HEK293 (cell line): ENCODE data around the gene JOSD2.
A peak's percentile ranks its signal among the peaks of the same experiment; 100 is the strongest.

ENCODE experiments used
- CTCF ChIA-PET: fragments of 350-600 bp; formaldehyde crosslinking; extraction: SDS; loops from one replicate; lab custom pipeline; 2021; ENCODE audit warnings: antibody characterized with exemption; lab: Yijun Ruan, JAX
- POLR2A ChIA-PET: fragments of 300-600 bp; formaldehyde crosslinking; extraction: SDS; loops from one replicate; lab custom pipeline; 2020; ENCODE audit warnings: antibody characterized with exemption, inconsistent platforms; lab: Yijun Ruan, JAX
- H3K27ac ChIP-seq: fragments of 200-500 bp; sonication (Bioruptor generic); 2 replicates; pipeline ENCODE4 v1.5.1; 2014; ENCODE audit warnings: low read depth, low read length, control low read depth, inconsistent platforms; ENCODE audit errors: extremely low read depth
- H3K36me3 ChIP-seq, 2 experiments: fragments of 200-500 bp in 1 of 2; sonication (Bioruptor generic) in 1 of 2; 1 replicate in 1 of 2; 2 replicates in 1 of 2; pipeline ENCODE4 v1.5.1; 2014 to 2017; ENCODE audit warnings: inconsistent platforms in 2 of 2, low read length in 2 of 2; ENCODE audit not compliant: control insufficient read depth in 2 of 2, insufficient read depth in 1 of 2
- H3K4me1 ChIP-seq: fragments of 200-500 bp; sonication (Bioruptor generic); 2 replicates; pipeline ENCODE4 v1.5.1; 2014; ENCODE audit warnings: mild to moderate bottlenecking, low read length, inconsistent platforms; ENCODE audit not compliant: control insufficient read depth, insufficient read depth
- H3K4me3 ChIP-seq: 2 replicates; pipeline ENCODE4 v1.5.1; 2011; ENCODE audit warnings: low read depth, mild to moderate bottlenecking, control low read depth, low read length, moderate library complexity
- H3K9me3 ChIP-seq: fragments of 200-500 bp; sonication (Bioruptor generic); 2 replicates; pipeline ENCODE4 v1.5.1; 2014; ENCODE audit warnings: low read depth, low read length, inconsistent platforms; ENCODE audit not compliant: control insufficient read depth, insufficient read depth
- EGR2 ChIP-seq: fragments of 450-650 bp; formaldehyde crosslinking; IDR thresholded peaks from 2 replicates; pipeline ENCODE4 v1.5.1; 2016; ENCODE audit warnings: low read depth, missing biosample characterization, missing genetic modification characterization
- GLIS1 ChIP-seq: fragments of 450-650 bp; formaldehyde crosslinking; IDR thresholded peaks from 2 replicates; pipeline ENCODE4 v1.5.1; 2016; ENCODE audit warnings: missing biosample characterization, missing genetic modification characterization
- KLF17 ChIP-seq: fragments of 450-650 bp; formaldehyde crosslinking; IDR thresholded peaks from 2 replicates; pipeline ENCODE4 v1.5.1; 2016; ENCODE audit warnings: missing biosample characterization, missing genetic modification characterization
- SP3 ChIP-seq: fragments of 450-650 bp; formaldehyde crosslinking; IDR thresholded peaks from 2 replicates; pipeline ENCODE4 v1.5.1; 2016; ENCODE audit warnings: missing biosample characterization, missing genetic modification characterization
- SP7 ChIP-seq: fragments of 450-650 bp; formaldehyde crosslinking; IDR thresholded peaks from 2 replicates; pipeline ENCODE4 v1.5.1; 2016; ENCODE audit warnings: missing biosample characterization, missing genetic modification characterization
- ZFHX2 ChIP-seq: fragments of 450-650 bp; formaldehyde crosslinking; conservative IDR thresholded peaks from 2 replicates; pipeline ENCODE4 v1.5.1; 2016; ENCODE audit warnings: missing biosample characterization, missing genetic modification characterization
- ZIC2 ChIP-seq: fragments of 450-650 bp; formaldehyde crosslinking; IDR thresholded peaks from 2 replicates; pipeline ENCODE4 v1.5.1; 2016; ENCODE audit warnings: missing biosample characterization, missing genetic modification characterization
- ZNF366 ChIP-seq: fragments of 450-650 bp; formaldehyde crosslinking; conservative IDR thresholded peaks from 2 replicates; pipeline ENCODE4 v1.5.1; 2016; ENCODE audit warnings: missing biosample characterization, missing genetic modification characterization
- ZNF394 ChIP-seq: fragments of 450-650 bp; formaldehyde crosslinking; IDR thresholded peaks from 2 replicates; pipeline ENCODE4 v1.5.1; 2016; ENCODE audit warnings: missing biosample characterization, missing genetic modification characterization, mild to moderate bottlenecking, moderate library complexity, borderline replicate concordance
- ZNF398 ChIP-seq: fragments of 450-650 bp; formaldehyde crosslinking; IDR thresholded peaks from 2 replicates; pipeline ENCODE4 v1.5.1; 2017; ENCODE audit warnings: missing biosample characterization, missing genetic modification characterization
- ZNF513 ChIP-seq: fragments of 450-650 bp; IDR thresholded peaks from 2 replicates; pipeline ENCODE4 v1.5.1; 2018; ENCODE audit warnings: missing biosample characterization, missing genetic modification characterization
- ZNF530 ChIP-seq: fragments of 450-650 bp; formaldehyde crosslinking; IDR thresholded peaks from 2 replicates; pipeline ENCODE4 v1.5.1; 2016; ENCODE audit warnings: low read depth, missing biosample characterization, missing genetic modification characterization
- ZNF600 ChIP-seq: fragments of 450-650 bp; formaldehyde crosslinking; IDR thresholded peaks from 2 replicates; pipeline ENCODE4 v1.5.1; 2016; ENCODE audit warnings: missing biosample characterization, missing genetic modification characterization
- ZNF660 ChIP-seq: fragments of 450-650 bp; IDR thresholded peaks from 2 replicates; pipeline ENCODE4 v1.5.1; 2018; ENCODE audit warnings: missing biosample characterization, mild to moderate bottlenecking, missing genetic modification characterization
- ZNF701 ChIP-seq: fragments of 450-650 bp; formaldehyde crosslinking; IDR thresholded peaks from 2 replicates; pipeline ENCODE4 v1.5.1; 2016; ENCODE audit warnings: missing biosample characterization, missing genetic modification characterization
- ZNF837 ChIP-seq: fragments of 450-650 bp; formaldehyde crosslinking; IDR thresholded peaks from 2 replicates; pipeline ENCODE4 v1.5.1; 2016; ENCODE audit warnings: missing biosample characterization, missing genetic modification characterization
- ZNF843 ChIP-seq: fragments of 450-650 bp; formaldehyde crosslinking; IDR thresholded peaks from 2 replicates; pipeline ENCODE4 v1.5.1; 2016; ENCODE audit warnings: missing biosample characterization, missing genetic modification characterization
- TF ChIP-seq, protein P1 (sequence below): fragments of 450-650 bp; formaldehyde crosslinking; IDR thresholded peaks from 2 replicates; pipeline ENCODE4 v1.5.1; 2016; ENCODE audit warnings: missing biosample characterization, missing genetic modification characterization
- TF ChIP-seq, protein P2 (sequence below): fragments of 450-650 bp; formaldehyde crosslinking; IDR thresholded peaks from 2 replicates; pipeline ENCODE4 v1.5.1; 2016; ENCODE audit warnings: missing biosample characterization, missing genetic modification characterization

The JOSD2 gene

GRCh38 chr19:50492303-50493052 is 18.5 kb downstream of the JOSD2 start:
- Histone ChIP-seq H3K27ac (no peak overlapping the region), H3K4me1 (no peaks in the 10 kb centered on the region), H3K36me3 (peaks cover 0 to 3% of the 10 kb centered on the region in 2 experiments; a peak in 1 of 3 replicates), H3K4me3 (no peak overlapping the region), H3K9me3 (no peaks in the 10 kb centered on the region)
- POLR2A ChIA-PET: no interaction called here
- TF ChIP-seq ZFHX2 (tag by site-specific recombination) (peak; percentile 74), ZNF366 (tag by site-specific recombination) (peak; percentile 77; the same call in 1 of the 2 replicates), ZNF660 (tag by site-specific recombination) (0 out of 2 replicates have a peak, but pooled peaks have one; percentile 63), EGR2 (tag by site-specific recombination) (peak; percentile 81; the same call in 1 of the 2 replicates), SP7 (tag by site-specific recombination) (peak; percentile 11; the same call in 1 of the 2 replicates), ZNF843 (tag by site-specific recombination) (no peak), GLIS1 (tag by site-specific recombination) (peak; percentile 76), SP3 (tag by site-specific recombination) (peak; percentile 45), ZNF394 (tag by site-specific recombination) (no peak), ZNF398 (peak; percentile 71; the same call in 1 of the 2 replicates), ZNF513 (tag by site-specific recombination) (peak; percentile 80), ZNF600 (tag by site-specific recombination) (0 out of 2 replicates have a peak, but pooled peaks have one; percentile 11), ZNF837 (tag by site-specific recombination) (no peak), KLF17 (peak; percentile 63), ZNF701 (tag by site-specific recombination) (no peak), ZIC2 (peak; percentile 45), ZNF530 (0 out of 2 replicates have a peak, but pooled peaks have one; percentile 25)
- TF ChIP-seq, protein P1, sequence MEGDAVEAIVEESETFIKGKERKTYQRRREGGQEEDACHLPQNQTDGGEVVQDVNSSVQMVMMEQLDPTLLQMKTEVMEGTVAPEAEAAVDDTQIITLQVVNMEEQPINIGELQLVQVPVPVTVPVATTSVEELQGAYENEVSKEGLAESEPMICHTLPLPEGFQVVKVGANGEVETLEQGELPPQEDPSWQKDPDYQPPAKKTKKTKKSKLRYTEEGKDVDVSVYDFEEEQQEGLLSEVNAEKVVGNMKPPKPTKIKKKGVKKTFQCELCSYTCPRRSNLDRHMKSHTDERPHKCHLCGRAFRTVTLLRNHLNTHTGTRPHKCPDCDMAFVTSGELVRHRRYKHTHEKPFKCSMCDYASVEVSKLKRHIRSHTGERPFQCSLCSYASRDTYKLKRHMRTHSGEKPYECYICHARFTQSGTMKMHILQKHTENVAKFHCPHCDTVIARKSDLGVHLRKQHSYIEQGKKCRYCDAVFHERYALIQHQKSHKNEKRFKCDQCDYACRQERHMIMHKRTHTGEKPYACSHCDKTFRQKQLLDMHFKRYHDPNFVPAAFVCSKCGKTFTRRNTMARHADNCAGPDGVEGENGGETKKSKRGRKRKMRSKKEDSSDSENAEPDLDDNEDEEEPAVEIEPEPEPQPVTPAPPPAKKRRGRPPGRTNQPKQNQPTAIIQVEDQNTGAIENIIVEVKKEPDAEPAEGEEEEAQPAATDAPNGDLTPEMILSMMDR (tag by site-specific recombination): peak; percentile 46; the same call in 1 of the 2 replicates
- TF ChIP-seq, protein P2, sequence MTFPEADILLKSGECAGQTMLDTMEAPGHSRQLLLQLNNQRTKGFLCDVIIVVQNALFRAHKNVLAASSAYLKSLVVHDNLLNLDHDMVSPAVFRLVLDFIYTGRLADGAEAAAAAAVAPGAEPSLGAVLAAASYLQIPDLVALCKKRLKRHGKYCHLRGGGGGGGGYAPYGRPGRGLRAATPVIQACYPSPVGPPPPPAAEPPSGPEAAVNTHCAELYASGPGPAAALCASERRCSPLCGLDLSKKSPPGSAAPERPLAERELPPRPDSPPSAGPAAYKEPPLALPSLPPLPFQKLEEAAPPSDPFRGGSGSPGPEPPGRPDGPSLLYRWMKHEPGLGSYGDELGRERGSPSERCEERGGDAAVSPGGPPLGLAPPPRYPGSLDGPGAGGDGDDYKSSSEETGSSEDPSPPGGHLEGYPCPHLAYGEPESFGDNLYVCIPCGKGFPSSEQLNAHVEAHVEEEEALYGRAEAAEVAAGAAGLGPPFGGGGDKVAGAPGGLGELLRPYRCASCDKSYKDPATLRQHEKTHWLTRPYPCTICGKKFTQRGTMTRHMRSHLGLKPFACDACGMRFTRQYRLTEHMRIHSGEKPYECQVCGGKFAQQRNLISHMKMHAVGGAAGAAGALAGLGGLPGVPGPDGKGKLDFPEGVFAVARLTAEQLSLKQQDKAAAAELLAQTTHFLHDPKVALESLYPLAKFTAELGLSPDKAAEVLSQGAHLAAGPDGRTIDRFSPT (tag by site-specific recombination): 0 out of 2 replicates have a peak, but pooled peaks have one; percentile 40
- CTCF ChIA-PET: no interaction called here
